HepG2 (cell line): Measurements from ENCODE around the gene ARSH. TPM values are rescaled to one million over a fixed set of nuclear protein-coding genes. Genes with fewer than 3 reads are reported as not detected.
"Not testable (repeated sequence)": the region's sequence is repeated elsewhere in the genome, so short reads cannot be mapped to it uniquely, and the experiment has no call there.

ENCODE experiments used
- CEBPG ChIP-seq: IDR thresholded peaks from 2 replicates; pipeline ENCODE4 v1.6.1; 2016
- GATAD2A ChIP-seq: IDR thresholded peaks from 2 replicates; pipeline ENCODE4 v1.6.1; 2016
- KMT2B ChIP-seq: IDR thresholded peaks from 2 replicates; pipeline ENCODE4 v1.6.1; 2016; ENCODE audit warnings: missing genetic modification reagents, missing compliant biosample characterization
- LCORL ChIP-seq, 2 experiments: fragments of 450-650 bp in 1 of 2; sonication (generic) in 1 of 2; formaldehyde crosslinking in 1 of 2; IDR thresholded peaks; 2 replicates each; pipeline versions ENCODE4 v1.5.0 to v1.6.1; 2017 to 2020; ENCODE audit warnings: antibody characterized with exemption in 1 of 2, missing genetic modification reagents in 1 of 2
- PAXIP1 ChIP-seq: sonication (generic); formaldehyde crosslinking; conservative IDR thresholded peaks from 2 replicates; pipeline ENCODE4 v1.4.0; 2020; ENCODE audit warnings: mild to moderate bottlenecking, missing genetic modification reagents, moderate library complexity
- PHF8 ChIP-seq: sonication (generic); formaldehyde crosslinking; IDR thresholded peaks from 2 replicates; pipeline ENCODE4 v1.5.0; 2020; ENCODE audit warnings: missing genetic modification reagents
- POLR2AphosphoS5 ChIP-seq: IDR thresholded peaks from 2 replicates; pipeline ENCODE4 v1.6.1; 2012; ENCODE audit warnings: low read depth, low read length
- POLR2G ChIP-seq: fragments of 200-400 bp; formaldehyde crosslinking; IDR thresholded peaks from 2 replicates; pipeline ENCODE4 v1.6.1; 2018; ENCODE audit warnings: mild to moderate bottlenecking, low read depth, low read length, moderate library complexity
- SOX6 ChIP-seq, 2 experiments: fragments of 450-650 bp in 1 of 2; sonication (generic) in 1 of 2; formaldehyde crosslinking in 1 of 2; IDR thresholded peaks; 2 replicates each; pipeline versions ENCODE4 v1.4.0 to v1.6.1; 2017 to 2020; ENCODE audit warnings: antibody characterized with exemption in 1 of 2, mild to moderate bottlenecking in 1 of 2, missing genetic modification reagents in 1 of 2
- ZFX ChIP-seq: sonication (generic); formaldehyde crosslinking; IDR thresholded peaks from 2 replicates; pipeline ENCODE4 v1.4.0; 2020; ENCODE audit warnings: mild to moderate bottlenecking, low read depth, missing genetic modification reagents, moderate library complexity
- polyA plus RNA-seq, 8 experiments: library from polyadenylated mRNA; depleted of rRNA in 3 of 8; stranded (reverse) in 7 of 8; unstranded in 1 of 8; fragments of >200 nt; fragmentation: Illumina TruSeq in 4 of 8; extraction: Trizol in 4 of 8; gene quantifications; 2 replicates each; pipeline versions ENCODE4 v1.2.1 to v1.2.3, GENCODE V29; 2011 to 2016; ENCODE audit warnings: low read depth in 4 of 8, missing spikeins in 1 of 8, mixed read lengths in 1 of 8; ENCODE audit not compliant: insufficient read depth in 1 of 8
- total RNA-seq, 5 experiments: library from RNA; depleted of rRNA; stranded (reverse); fragments of >200 nt; fragmentation: Illumina TruSeq; extraction: Trizol; gene quantifications; 2 replicates each; pipeline ENCODE4 v1.2.3, GENCODE V29; 2016; ENCODE audit warnings: low read depth in 1 of 5
- TF ChIP-seq, protein P1 (sequence below), 2 experiments: sonication (generic) in 1 of 2; formaldehyde crosslinking in 1 of 2; IDR thresholded peaks; 2 replicates each; pipeline versions ENCODE4 v1.4.0 to v1.6.1; 2016 to 2020; ENCODE audit warnings: borderline replicate concordance in 1 of 2, low read depth in 1 of 2, mild to moderate bottlenecking in 1 of 2, missing genetic modification reagents in 1 of 2
- TF ChIP-seq, protein P2 (sequence below): IDR thresholded peaks from 2 replicates; pipeline ENCODE4 v1.6.1; 2016; ENCODE audit warnings: missing genetic modification reagents, missing compliant biosample characterization
- TF ChIP-seq, protein P3 (sequence below): sonication (generic); formaldehyde crosslinking; IDR thresholded peaks from 2 replicates; pipeline ENCODE4 v1.4.0; 2020; ENCODE audit warnings: missing genetic modification reagents
- TF ChIP-seq, protein P4 (sequence below): sonication (generic); formaldehyde crosslinking; IDR thresholded peaks from 2 replicates; pipeline ENCODE4 v1.4.0; 2020; ENCODE audit warnings: missing genetic modification reagents

ARSH gene
- total and polyA plus RNA-seq, 2 of the 13 experiments (the other 11 are each of a cell fraction or from before 2014, with no cell fraction given), result not detected

DNA sequence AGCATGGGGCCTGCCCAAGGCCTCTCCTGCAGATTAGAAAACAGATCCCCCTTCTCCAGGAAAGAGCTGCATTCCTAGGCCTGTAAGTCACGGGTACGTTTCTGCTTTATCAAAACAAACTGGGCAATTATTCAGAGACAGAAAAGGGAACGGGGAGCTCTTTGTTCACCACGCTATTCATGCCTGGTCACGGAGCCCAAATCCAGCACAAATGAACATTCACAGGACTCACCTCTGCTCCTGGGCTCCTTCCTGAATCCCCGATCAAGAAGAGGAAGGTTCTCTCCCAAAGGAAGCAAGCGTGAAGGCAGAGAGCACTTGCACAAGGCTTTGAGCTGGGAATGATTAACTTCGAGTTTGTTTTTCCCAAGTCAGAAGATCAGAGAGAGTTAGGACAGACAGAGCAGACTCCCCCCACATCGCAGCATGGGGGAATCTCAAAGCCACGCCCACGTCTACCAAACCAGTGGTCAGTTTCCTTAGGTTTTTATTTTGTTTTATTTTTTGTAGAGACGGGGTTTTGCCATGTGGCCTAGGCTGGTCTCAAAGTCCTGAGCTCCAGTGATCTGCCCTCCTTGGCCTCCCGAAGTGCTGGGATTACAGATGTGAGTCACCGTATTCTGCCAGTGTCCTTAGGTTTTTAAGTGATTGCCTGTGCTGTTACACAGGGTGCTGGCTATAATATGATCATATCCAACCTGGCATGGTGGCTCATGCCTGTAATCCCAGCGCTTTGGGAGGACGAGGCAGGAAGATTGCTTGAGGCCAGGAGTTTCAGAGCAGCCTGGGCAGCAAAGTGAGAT, 42.2 kb upstream of the ARSH start (continued):
- TF ChIP-seq LCORL, SOX6 (IDR thresholded peaks at IDR 0.05): not testable (repeated sequence)
- TF ChIP-seq LCORL (CRISPR knock-in tag; IDR thresholded peaks at IDR 0.05), result 0 out of 2 replicates have a peak, but pooled peaks have one; percentile 25
- 0 out of 2 replicates have a peak, but pooled peaks have one; percentile 30 for TF ChIP-seq SOX6 (CRISPR knock-in tag; IDR thresholded peaks at IDR 0.05)
- TF ChIP-seq, protein P1, sequence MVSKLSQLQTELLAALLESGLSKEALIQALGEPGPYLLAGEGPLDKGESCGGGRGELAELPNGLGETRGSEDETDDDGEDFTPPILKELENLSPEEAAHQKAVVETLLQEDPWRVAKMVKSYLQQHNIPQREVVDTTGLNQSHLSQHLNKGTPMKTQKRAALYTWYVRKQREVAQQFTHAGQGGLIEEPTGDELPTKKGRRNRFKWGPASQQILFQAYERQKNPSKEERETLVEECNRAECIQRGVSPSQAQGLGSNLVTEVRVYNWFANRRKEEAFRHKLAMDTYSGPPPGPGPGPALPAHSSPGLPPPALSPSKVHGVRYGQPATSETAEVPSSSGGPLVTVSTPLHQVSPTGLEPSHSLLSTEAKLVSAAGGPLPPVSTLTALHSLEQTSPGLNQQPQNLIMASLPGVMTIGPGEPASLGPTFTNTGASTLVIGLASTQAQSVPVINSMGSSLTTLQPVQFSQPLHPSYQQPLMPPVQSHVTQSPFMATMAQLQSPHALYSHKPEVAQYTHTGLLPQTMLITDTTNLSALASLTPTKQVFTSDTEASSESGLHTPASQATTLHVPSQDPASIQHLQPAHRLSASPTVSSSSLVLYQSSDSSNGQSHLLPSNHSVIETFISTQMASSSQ (IDR thresholded peaks at IDR 0.05; ENCODE audit: low read depth), result peak; percentile 79
- TF ChIP-seq, protein P1 (CRISPR knock-in tag; IDR thresholded peaks at IDR 0.05; ENCODE audit: borderline replicate concordance), result peak; percentile 85
- peak; percentile 31; the same call in 1 of the 2 replicates for TF ChIP-seq GATAD2A (CRISPR knock-in tag)
- TF ChIP-seq, protein P2, sequence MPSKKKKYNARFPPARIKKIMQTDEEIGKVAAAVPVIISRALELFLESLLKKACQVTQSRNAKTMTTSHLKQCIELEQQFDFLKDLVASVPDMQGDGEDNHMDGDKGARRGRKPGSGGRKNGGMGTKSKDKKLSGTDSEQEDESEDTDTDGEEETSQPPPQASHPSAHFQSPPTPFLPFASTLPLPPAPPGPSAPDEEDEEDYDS (CRISPR knock-in tag), result peak; percentile 43; the same call in 1 of the 2 replicates
- TF ChIP-seq CEBPG (CRISPR knock-in tag), result peak; percentile 33; the same call in 1 of the 2 replicates
- TF ChIP-seq ZFX (CRISPR knock-in tag), result peak; percentile 70
- peak; percentile 54 for TF ChIP-seq PAXIP1 (CRISPR knock-in tag)
- TF ChIP-seq POLR2G, result peak; percentile 83
- peak; percentile 81 for TF ChIP-seq POLR2AphosphoS5
- 0 out of 2 replicates have a peak, but pooled peaks have one; percentile 26 for TF ChIP-seq KMT2B (CRISPR knock-in tag)
- TF ChIP-seq, protein P3, sequence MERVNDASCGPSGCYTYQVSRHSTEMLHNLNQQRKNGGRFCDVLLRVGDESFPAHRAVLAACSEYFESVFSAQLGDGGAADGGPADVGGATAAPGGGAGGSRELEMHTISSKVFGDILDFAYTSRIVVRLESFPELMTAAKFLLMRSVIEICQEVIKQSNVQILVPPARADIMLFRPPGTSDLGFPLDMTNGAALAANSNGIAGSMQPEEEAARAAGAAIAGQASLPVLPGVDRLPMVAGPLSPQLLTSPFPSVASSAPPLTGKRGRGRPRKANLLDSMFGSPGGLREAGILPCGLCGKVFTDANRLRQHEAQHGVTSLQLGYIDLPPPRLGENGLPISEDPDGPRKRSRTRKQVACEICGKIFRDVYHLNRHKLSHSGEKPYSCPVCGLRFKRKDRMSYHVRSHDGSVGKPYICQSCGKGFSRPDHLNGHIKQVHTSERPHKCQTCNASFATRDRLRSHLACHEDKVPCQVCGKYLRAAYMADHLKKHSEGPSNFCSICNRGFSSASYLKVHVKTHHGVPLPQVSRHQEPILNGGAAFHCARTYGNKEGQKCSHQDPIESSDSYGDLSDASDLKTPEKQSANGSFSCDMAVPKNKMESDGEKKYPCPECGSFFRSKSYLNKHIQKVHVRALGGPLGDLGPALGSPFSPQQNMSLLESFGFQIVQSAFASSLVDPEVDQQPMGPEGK, result peak; percentile 26; the same call in 1 of the 2 replicates
- TF ChIP-seq PHF8 (CRISPR knock-in tag), result peak; percentile 65
- TF ChIP-seq, protein P4, sequence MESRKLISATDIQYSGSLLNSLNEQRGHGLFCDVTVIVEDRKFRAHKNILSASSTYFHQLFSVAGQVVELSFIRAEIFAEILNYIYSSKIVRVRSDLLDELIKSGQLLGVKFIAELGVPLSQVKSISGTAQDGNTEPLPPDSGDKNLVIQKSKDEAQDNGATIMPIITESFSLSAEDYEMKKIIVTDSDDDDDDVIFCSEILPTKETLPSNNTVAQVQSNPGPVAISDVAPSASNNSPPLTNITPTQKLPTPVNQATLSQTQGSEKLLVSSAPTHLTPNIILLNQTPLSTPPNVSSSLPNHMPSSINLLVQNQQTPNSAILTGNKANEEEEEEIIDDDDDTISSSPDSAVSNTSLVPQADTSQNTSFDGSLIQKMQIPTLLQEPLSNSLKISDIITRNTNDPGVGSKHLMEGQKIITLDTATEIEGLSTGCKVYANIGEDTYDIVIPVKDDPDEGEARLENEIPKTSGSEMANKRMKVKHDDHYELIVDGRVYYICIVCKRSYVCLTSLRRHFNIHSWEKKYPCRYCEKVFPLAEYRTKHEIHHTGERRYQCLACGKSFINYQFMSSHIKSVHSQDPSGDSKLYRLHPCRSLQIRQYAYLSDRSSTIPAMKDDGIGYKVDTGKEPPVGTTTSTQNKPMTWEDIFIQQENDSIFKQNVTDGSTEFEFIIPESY (CRISPR knock-in tag), result 0 out of 2 replicates have a peak, but pooled peaks have one; percentile 12
